HEK293 (cell line): ENCODE data around the gene CALCOCO1.

Source experiments
- BCL11A ChIP-seq: fragments of 450-650 bp; formaldehyde crosslinking; IDR thresholded peaks from 2 replicates; pipeline ENCODE4 v1.5.1; 2016; ENCODE audit warnings: low read depth, missing biosample characterization, missing genetic modification characterization
- GLIS2 ChIP-seq: fragments of 450-650 bp; formaldehyde crosslinking; IDR thresholded peaks from 2 replicates; pipeline ENCODE4 v1.5.1; 2016; ENCODE audit warnings: missing biosample characterization, missing genetic modification characterization
- KLF7 ChIP-seq: fragments of 450-650 bp; formaldehyde crosslinking; IDR thresholded peaks from 2 replicates; pipeline ENCODE4 v1.5.1; 2016; ENCODE audit warnings: missing biosample characterization, missing genetic modification characterization, borderline replicate concordance
- SALL2 ChIP-seq: fragments of 450-650 bp; formaldehyde crosslinking; IDR thresholded peaks from 2 replicates; pipeline ENCODE4 v1.5.0; 2017; ENCODE audit warnings: missing biosample characterization, mild to moderate bottlenecking, missing genetic modification characterization, borderline replicate concordance
- SP3 ChIP-seq: fragments of 450-650 bp; formaldehyde crosslinking; IDR thresholded peaks from 2 replicates; pipeline ENCODE4 v1.5.1; 2016; ENCODE audit warnings: missing biosample characterization, missing genetic modification characterization
- WT1 ChIP-seq: fragments of 450-650 bp; formaldehyde crosslinking; IDR thresholded peaks from 2 replicates; pipeline ENCODE4 v1.5.1; 2016; ENCODE audit warnings: missing biosample characterization, missing genetic modification characterization
- ZBTB21 ChIP-seq: fragments of 450-650 bp; formaldehyde crosslinking; IDR thresholded peaks from 2 replicates; pipeline ENCODE4 v1.5.1; 2017; ENCODE audit warnings: missing biosample characterization, missing genetic modification characterization
- ZBTB49 ChIP-seq: fragments of 450-650 bp; formaldehyde crosslinking; IDR thresholded peaks from 2 replicates; pipeline ENCODE4 v1.5.1; 2016; ENCODE audit warnings: missing biosample characterization, missing genetic modification characterization, low read depth
- ZBTB8A ChIP-seq: fragments of 450-650 bp; formaldehyde crosslinking; IDR thresholded peaks from 2 replicates; pipeline ENCODE4 v1.5.1; 2016; ENCODE audit warnings: missing biosample characterization, missing genetic modification characterization
- ZEB2 ChIP-seq: fragments of 450-650 bp; formaldehyde crosslinking; IDR thresholded peaks from 2 replicates; pipeline ENCODE4 v1.5.1; 2016; ENCODE audit warnings: missing biosample characterization, missing genetic modification characterization
- ZNF169 ChIP-seq: fragments of 450-650 bp; formaldehyde crosslinking; IDR thresholded peaks from 2 replicates; pipeline ENCODE4 v1.5.1; 2016; ENCODE audit warnings: missing biosample characterization, missing genetic modification characterization
- ZNF174 ChIP-seq: fragments of 450-650 bp; formaldehyde crosslinking; IDR thresholded peaks from 2 replicates; pipeline ENCODE4 v1.5.0; 2017; ENCODE audit warnings: missing biosample characterization, mild to moderate bottlenecking, missing genetic modification characterization
- ZNF19 ChIP-seq: fragments of 450-650 bp; formaldehyde crosslinking; IDR thresholded peaks from 2 replicates; pipeline ENCODE4; 2016; ENCODE audit warnings: missing biosample characterization, missing genetic modification characterization, low read depth
- ZNF354C ChIP-seq: fragments of 450-650 bp; formaldehyde crosslinking; IDR thresholded peaks from 2 replicates; pipeline ENCODE4 v1.5.1; 2016; ENCODE audit warnings: missing biosample characterization, missing genetic modification characterization, low read depth, borderline replicate concordance
- ZNF398 ChIP-seq: fragments of 450-650 bp; formaldehyde crosslinking; IDR thresholded peaks from 2 replicates; pipeline ENCODE4 v1.5.1; 2017; ENCODE audit warnings: missing biosample characterization, missing genetic modification characterization
- ZNF501 ChIP-seq: fragments of 450-650 bp; formaldehyde crosslinking; IDR thresholded peaks from 2 replicates; pipeline ENCODE4 v1.5.1; 2016; ENCODE audit warnings: missing biosample characterization, missing genetic modification characterization
- ZNF510 ChIP-seq: fragments of 450-650 bp; formaldehyde crosslinking; IDR thresholded peaks from 2 replicates; pipeline ENCODE4 v1.5.1; 2018; ENCODE audit warnings: mild to moderate bottlenecking, missing genetic modification characterization, missing biosample characterization; ENCODE audit not compliant: insufficient replicate concordance
- ZNF571 ChIP-seq: fragments of 450-650 bp; formaldehyde crosslinking; IDR thresholded peaks from 2 replicates; pipeline ENCODE4 v1.5.0; 2017; ENCODE audit warnings: missing biosample characterization, missing genetic modification characterization
- ZNF596 ChIP-seq: fragments of 450-650 bp; IDR thresholded peaks from 2 replicates; pipeline ENCODE4 v1.5.0; 2018; ENCODE audit warnings: missing biosample characterization, mild to moderate bottlenecking, missing genetic modification characterization, moderate library complexity
- ZNF664 ChIP-seq: fragments of 450-650 bp; formaldehyde crosslinking; IDR thresholded peaks from 2 replicates; pipeline ENCODE4 v1.5.1; 2016; ENCODE audit warnings: missing biosample characterization, missing genetic modification characterization
- ZNF776 ChIP-seq: fragments of 450-650 bp; formaldehyde crosslinking; IDR thresholded peaks from 2 replicates; pipeline ENCODE4 v1.5.0; 2017; ENCODE audit warnings: missing biosample characterization, missing genetic modification characterization, borderline replicate concordance
- ZNF837 ChIP-seq: fragments of 450-650 bp; formaldehyde crosslinking; IDR thresholded peaks from 2 replicates; pipeline ENCODE4 v1.5.1; 2016; ENCODE audit warnings: missing biosample characterization, missing genetic modification characterization
- TF ChIP-seq, protein P1 (sequence below): fragments of 450-650 bp; formaldehyde crosslinking; IDR thresholded peaks from 2 replicates; pipeline ENCODE4 v1.5.1; 2016; ENCODE audit warnings: missing biosample characterization, missing genetic modification characterization
- TF ChIP-seq, protein P2 (sequence below): fragments of 450-650 bp; formaldehyde crosslinking; IDR thresholded peaks from 2 replicates; pipeline ENCODE4 v1.5.1; 2016; ENCODE audit warnings: missing biosample characterization, missing genetic modification characterization
- TF ChIP-seq, protein P3 (sequence below): fragments of 450-650 bp; formaldehyde crosslinking; IDR thresholded peaks from 2 replicates; pipeline ENCODE4 v1.5.1; 2016; ENCODE audit warnings: missing biosample characterization, missing genetic modification characterization
- TF ChIP-seq, protein P4 (sequence below): fragments of 450-650 bp; formaldehyde crosslinking; IDR thresholded peaks from 2 replicates; pipeline ENCODE4 v1.5.1; 2017; ENCODE audit warnings: missing biosample characterization, missing genetic modification characterization
- TF ChIP-seq, protein P5 (sequence below): IDR thresholded peaks from 2 replicates; pipeline ENCODE4 v1.6.1; 2011; ENCODE audit warnings: mild to moderate bottlenecking, low read depth, low read length, borderline replicate concordance

The CALCOCO1 gene

DNA sequence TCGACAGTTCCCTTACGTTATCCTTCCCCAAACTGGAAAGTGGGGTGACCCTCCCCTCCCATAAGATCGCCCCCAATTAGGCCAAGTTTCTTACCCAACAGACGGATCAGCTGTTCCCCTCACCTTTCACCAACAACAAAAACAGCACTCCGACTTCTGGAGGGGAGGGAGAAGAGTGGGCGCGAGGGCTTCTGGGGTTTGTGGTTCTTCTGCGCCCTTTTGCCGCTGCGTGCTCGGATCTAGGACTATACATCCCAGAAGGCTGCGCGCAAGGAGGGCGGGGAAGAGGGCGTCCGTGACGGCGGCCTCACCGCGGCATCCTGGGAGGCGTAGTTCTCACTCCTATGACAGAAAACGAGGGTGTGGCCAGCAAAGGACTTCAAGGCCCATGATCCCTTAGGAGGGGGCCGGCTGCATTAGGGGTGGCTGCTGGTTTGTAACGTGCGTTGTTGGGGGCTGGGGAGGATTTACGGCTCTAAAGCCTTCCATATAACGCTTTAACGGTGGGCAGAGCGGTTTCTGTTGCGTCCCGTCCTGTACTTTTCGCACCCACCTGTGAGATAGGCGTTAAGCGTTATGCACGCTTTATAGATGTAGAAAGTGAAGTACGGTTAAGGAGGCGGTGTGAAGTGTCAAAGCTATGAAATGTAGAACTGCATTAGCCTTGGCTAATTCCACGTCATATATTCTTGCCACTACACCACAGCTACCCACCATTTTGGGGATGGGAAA, at the start of gene CALCOCO1 (continued):
- TF ChIP-seq, protein P1, sequence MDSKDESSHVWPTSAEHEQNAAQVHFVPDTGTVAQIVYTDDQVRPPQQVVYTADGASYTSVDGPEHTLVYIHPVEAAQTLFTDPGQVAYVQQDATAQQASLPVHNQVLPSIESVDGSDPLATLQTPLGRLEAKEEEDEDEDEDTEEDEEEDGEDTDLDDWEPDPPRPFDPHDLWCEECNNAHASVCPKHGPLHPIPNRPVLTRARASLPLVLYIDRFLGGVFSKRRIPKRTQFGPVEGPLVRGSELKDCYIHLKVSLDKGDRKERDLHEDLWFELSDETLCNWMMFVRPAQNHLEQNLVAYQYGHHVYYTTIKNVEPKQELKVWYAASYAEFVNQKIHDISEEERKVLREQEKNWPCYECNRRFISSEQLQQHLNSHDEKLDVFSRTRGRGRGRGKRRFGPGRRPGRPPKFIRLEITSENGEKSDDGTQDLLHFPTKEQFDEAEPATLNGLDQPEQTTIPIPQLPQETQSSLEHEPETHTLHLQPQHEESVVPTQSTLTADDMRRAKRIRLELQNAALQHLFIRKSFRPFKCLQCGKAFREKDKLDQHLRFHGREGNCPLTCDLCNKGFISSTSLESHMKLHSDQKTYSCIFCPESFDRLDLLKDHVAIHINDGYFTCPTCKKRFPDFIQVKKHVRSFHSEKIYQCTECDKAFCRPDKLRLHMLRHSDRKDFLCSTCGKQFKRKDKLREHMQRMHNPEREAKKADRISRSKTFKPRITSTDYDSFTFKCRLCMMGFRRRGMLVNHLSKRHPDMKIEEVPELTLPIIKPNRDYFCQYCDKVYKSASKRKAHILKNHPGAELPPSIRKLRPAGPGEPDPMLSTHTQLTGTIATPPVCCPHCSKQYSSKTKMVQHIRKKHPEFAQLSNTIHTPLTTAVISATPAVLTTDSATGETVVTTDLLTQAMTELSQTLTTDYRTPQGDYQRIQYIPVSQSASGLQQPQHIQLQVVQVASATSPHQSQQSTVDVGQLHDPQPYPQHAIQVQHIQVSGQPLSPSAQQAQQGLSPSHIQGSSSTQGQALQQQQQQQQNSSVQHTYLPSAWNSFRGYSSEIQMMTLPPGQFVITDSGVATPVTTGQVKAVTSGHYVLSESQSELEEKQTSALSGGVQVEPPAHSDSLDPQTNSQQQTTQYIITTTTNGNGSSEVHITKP = peak; percentile 100
- TF ChIP-seq, protein P2, sequence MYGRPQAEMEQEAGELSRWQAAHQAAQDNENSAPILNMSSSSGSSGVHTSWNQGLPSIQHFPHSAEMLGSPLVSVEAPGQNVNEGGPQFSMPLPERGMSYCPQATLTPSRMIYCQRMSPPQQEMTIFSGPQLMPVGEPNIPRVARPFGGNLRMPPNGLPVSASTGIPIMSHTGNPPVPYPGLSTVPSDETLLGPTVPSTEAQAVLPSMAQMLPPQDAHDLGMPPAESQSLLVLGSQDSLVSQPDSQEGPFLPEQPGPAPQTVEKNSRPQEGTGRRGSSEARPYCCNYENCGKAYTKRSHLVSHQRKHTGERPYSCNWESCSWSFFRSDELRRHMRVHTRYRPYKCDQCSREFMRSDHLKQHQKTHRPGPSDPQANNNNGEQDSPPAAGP (tag by site-specific recombination) = peak; percentile 88; the same call in 1 of the 2 replicates
- no peak for TF ChIP-seq ZNF664
- TF ChIP-seq WT1 (tag by site-specific recombination) = peak; percentile 66
- no peak for TF ChIP-seq ZNF776 (tag by site-specific recombination)
- no peak for TF ChIP-seq ZNF571
- peak; percentile 47; the same call in 1 of the 2 replicates for TF ChIP-seq ZBTB21
- peak; percentile 100 for TF ChIP-seq SP3 (tag by site-specific recombination)
- no peak for TF ChIP-seq ZNF596 (tag by site-specific recombination)
- no peak for TF ChIP-seq BCL11A (tag by site-specific recombination)
- TF ChIP-seq, protein P3, sequence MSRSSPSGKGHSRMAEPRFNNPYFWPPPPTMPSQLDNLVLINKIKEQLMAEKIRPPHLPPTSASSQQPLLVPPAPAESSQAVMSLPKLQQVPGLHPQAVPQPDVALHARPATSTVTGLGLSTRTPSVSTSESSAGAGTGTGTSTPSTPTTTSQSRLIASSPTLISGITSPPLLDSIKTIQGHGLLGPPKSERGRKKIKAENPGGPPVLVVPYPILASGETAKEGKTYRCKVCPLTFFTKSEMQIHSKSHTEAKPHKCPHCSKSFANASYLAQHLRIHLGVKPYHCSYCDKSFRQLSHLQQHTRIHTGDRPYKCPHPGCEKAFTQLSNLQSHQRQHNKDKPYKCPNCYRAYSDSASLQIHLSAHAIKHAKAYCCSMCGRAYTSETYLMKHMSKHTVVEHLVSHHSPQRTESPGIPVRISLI (tag by site-specific recombination) = no peak
- TF ChIP-seq ZNF174 = no peak
- TF ChIP-seq ZBTB49 (tag by site-specific recombination) = no peak
- TF ChIP-seq ZNF837 (tag by site-specific recombination) = no peak
- TF ChIP-seq ZEB2 (tag by site-specific recombination) = peak; percentile 50; the same call in 1 of the 2 replicates
- no peak for TF ChIP-seq ZNF510
- no peak for TF ChIP-seq ZNF19 (tag by site-specific recombination)
- peak; percentile 90 for TF ChIP-seq KLF7
- no peak for TF ChIP-seq ZNF169
- no peak for TF ChIP-seq ZNF354C (tag by site-specific recombination)
- TF ChIP-seq, protein P4, sequence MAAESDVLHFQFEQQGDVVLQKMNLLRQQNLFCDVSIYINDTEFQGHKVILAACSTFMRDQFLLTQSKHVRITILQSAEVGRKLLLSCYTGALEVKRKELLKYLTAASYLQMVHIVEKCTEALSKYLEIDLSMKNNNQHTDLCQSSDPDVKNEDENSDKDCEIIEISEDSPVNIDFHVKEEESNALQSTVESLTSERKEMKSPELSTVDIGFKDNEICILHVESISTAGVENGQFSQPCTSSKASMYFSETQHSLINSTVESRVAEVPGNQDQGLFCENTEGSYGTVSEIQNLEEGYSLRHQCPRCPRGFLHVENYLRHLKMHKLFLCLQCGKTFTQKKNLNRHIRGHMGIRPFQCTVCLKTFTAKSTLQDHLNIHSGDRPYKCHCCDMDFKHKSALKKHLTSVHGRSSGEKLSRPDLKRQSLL (tag by site-specific recombination) = no peak
- TF ChIP-seq ZNF501 = peak; percentile 71
- no peak for TF ChIP-seq SALL2
- TF ChIP-seq GLIS2 (tag by site-specific recombination) = peak; percentile 100
- TF ChIP-seq ZNF398 (tag by site-specific recombination) = peak; percentile 57
- TF ChIP-seq, protein P5, sequence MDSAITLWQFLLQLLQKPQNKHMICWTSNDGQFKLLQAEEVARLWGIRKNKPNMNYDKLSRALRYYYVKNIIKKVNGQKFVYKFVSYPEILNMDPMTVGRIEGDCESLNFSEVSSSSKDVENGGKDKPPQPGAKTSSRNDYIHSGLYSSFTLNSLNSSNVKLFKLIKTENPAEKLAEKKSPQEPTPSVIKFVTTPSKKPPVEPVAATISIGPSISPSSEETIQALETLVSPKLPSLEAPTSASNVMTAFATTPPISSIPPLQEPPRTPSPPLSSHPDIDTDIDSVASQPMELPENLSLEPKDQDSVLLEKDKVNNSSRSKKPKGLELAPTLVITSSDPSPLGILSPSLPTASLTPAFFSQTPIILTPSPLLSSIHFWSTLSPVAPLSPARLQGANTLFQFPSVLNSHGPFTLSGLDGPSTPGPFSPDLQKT = no peak
- peak; percentile 83 for TF ChIP-seq ZBTB8A
